ENCODE measurements around the gene APOD. TPM values are rescaled to one million over a fixed set of nuclear protein-coding genes. Genes with fewer than 3 reads are reported as not detected.
"Not testable (repeated sequence)": the region's sequence is repeated elsewhere in the genome, so short reads cannot be mapped to it uniquely, and the experiment has no call there.

APOD gene
- total RNA-seq, 1 donor from 2014 or later, result 3.4 TPM

- H3K4me3 Mint-ChIP-seq, result no peak overlapping the region
- H3K27me3 Mint-ChIP-seq (ENCODE audit: insufficient read depth), result peaks cover 6% of the 10 kb centered on the region
- H3K27ac Mint-ChIP-seq, result no peak overlapping the region
- intact Hi-C loops (cut with micrococcal nuclease), result loop anchor here (2.0 kb wide), 1 partner anchor 107 kb away; the partner anchor contains the start of gene MUC20
- H3K36me3 Mint-ChIP-seq (ENCODE audit: low read depth), result peaks cover 4% of the 10 kb centered on the region
- DNase-seq (ENCODE audit: low spot score), result no peak
- peaks cover 28% of the 10 kb centered on the region for H3K4me1 Mint-ChIP-seq (ENCODE audit: low read depth)
- H3K9me3 Mint-ChIP-seq, result peaks cover 27% of the 10 kb centered on the region
Observed at GRCh38 chr3:195613468-195614069, 29.8 kb upstream of the APOD start.

GRCh38 chr3:195612075-195612800 is 28.5 kb upstream of the APOD start:
- peaks cover 28% of the 10 kb centered on the region for H3K4me1 Mint-ChIP-seq (ENCODE audit: low read depth)
- DNase-seq (ENCODE audit: low spot score), result no peak
- H3K4me3 Mint-ChIP-seq, result no peak overlapping the region
- intact Hi-C loops (cut with micrococcal nuclease), result no loop called here
- H3K9me3 Mint-ChIP-seq, result peaks cover 40% of the 10 kb centered on the region
- peaks cover 6% of the 10 kb centered on the region for H3K27me3 Mint-ChIP-seq (ENCODE audit: insufficient read depth)
- H3K27ac Mint-ChIP-seq, result no peak overlapping the region
- peaks cover 7% of the 10 kb centered on the region for H3K36me3 Mint-ChIP-seq (ENCODE audit: low read depth)

- Mint-ChIP-seq H3K27ac (peak overlapping the region; percentile 61), H3K9me3 (peaks cover 52% of the 10 kb centered on the region), H3K27me3 (ENCODE audit: insufficient read depth) (peaks cover 6% of the 10 kb centered on the region), H3K36me3 (ENCODE audit: low read depth) (peaks cover 14% of the 10 kb centered on the region), H3K4me1 (ENCODE audit: low read depth) (peaks cover 18% of the 10 kb centered on the region), H3K4me3 (no peak overlapping the region)
- DNase-seq (ENCODE audit: low spot score), result no peak
- intact Hi-C loops (cut with micrococcal nuclease), result loop anchor here (2.0 kb wide), 1 partner anchor 22 kb away; no protein-coding TSS in a partner anchor
Observed at GRCh38 chr3:195609229-195609628, 25.5 kb upstream of the APOD start.

GRCh38 chr3:195601785-195602184 is 18.0 kb upstream of the APOD start:
- H3K4me3 Mint-ChIP-seq; DNase-seq (ENCODE audit: low spot score); H3K27me3 Mint-ChIP-seq (ENCODE audit: insufficient read depth); H3K27ac Mint-ChIP-seq; intact Hi-C loops (cut with micrococcal nuclease); H3K36me3 Mint-ChIP-seq (ENCODE audit: low read depth): not testable (repeated sequence)
- Mint-ChIP-seq H3K9me3 (peaks cover 16% of the 10 kb centered on the region), H3K4me1 (ENCODE audit: low read depth) (peaks cover 12% of the 10 kb centered on the region)

GRCh38 chr3:195601382-195601781 is 17.6 kb upstream of the APOD start:
- Mint-ChIP-seq H3K27ac (no peak overlapping the region), H3K36me3 (ENCODE audit: low read depth) (peaks cover 6% of the 10 kb centered on the region), H3K4me3 (no peak overlapping the region), H3K4me1 (ENCODE audit: low read depth) (peaks cover 13% of the 10 kb centered on the region), H3K9me3 (peaks cover 16% of the 10 kb centered on the region), H3K27me3 (ENCODE audit: insufficient read depth) (peaks cover 2% of the 10 kb centered on the region)
- intact Hi-C loops (cut with micrococcal nuclease), result no loop called here
- no peak for DNase-seq (ENCODE audit: low spot score)

GRCh38 chr3:195599926-195600325 is 16.2 kb upstream of the APOD start:
- DNase-seq (ENCODE audit: low spot score); H3K27ac Mint-ChIP-seq; H3K4me3 Mint-ChIP-seq; H3K36me3 Mint-ChIP-seq (ENCODE audit: low read depth); intact Hi-C loops (cut with micrococcal nuclease); H3K27me3 Mint-ChIP-seq (ENCODE audit: insufficient read depth): not testable (repeated sequence)
- peaks cover 12% of the 10 kb centered on the region for H3K9me3 Mint-ChIP-seq
- peaks cover 13% of the 10 kb centered on the region for H3K4me1 Mint-ChIP-seq (ENCODE audit: low read depth)

- H3K4me3 Mint-ChIP-seq; DNase-seq (ENCODE audit: low spot score); H3K27ac Mint-ChIP-seq; H3K27me3 Mint-ChIP-seq (ENCODE audit: insufficient read depth); intact Hi-C loops (cut with micrococcal nuclease); H3K36me3 Mint-ChIP-seq (ENCODE audit: low read depth): not testable (repeated sequence)
- H3K9me3 Mint-ChIP-seq, result peaks cover 11% of the 10 kb centered on the region
- H3K4me1 Mint-ChIP-seq (ENCODE audit: low read depth), result peaks cover 13% of the 10 kb centered on the region
Observed at GRCh38 chr3:195599516-195599915, 15.8 kb upstream of the APOD start.

- H3K27ac Mint-ChIP-seq, result no peak overlapping the region
- peaks cover 4% of the 10 kb centered on the region for H3K9me3 Mint-ChIP-seq
- peaks cover 13% of the 10 kb centered on the region for H3K4me1 Mint-ChIP-seq (ENCODE audit: low read depth)
- H3K27me3 Mint-ChIP-seq (ENCODE audit: insufficient read depth), result no peaks in the 10 kb centered on the region
- H3K36me3 Mint-ChIP-seq (ENCODE audit: low read depth), result no peaks in the 10 kb centered on the region
- intact Hi-C loops (cut with micrococcal nuclease), result no loop called here
- H3K4me3 Mint-ChIP-seq, result no peak overlapping the region
- DNase-seq (ENCODE audit: low spot score), result no peak
Observed at GRCh38 chr3:195597848-195598247, 14.1 kb upstream of the APOD start.

GRCh38 chr3:195597229-195597628 is 13.5 kb upstream of the APOD start:
- Mint-ChIP-seq H3K4me1 (ENCODE audit: low read depth) (peaks cover 13% of the 10 kb centered on the region), H3K27me3 (ENCODE audit: insufficient read depth) (no peaks in the 10 kb centered on the region), H3K9me3 (peaks cover 4% of the 10 kb centered on the region), H3K27ac (no peak overlapping the region), H3K4me3 (no peak overlapping the region), H3K36me3 (ENCODE audit: low read depth) (no peaks in the 10 kb centered on the region)
- intact Hi-C loops (cut with micrococcal nuclease), result no loop called here
- no peak for DNase-seq (ENCODE audit: low spot score)

- H3K4me3 Mint-ChIP-seq, result no peak overlapping the region
- H3K4me1 Mint-ChIP-seq (ENCODE audit: low read depth), result peaks cover 13% of the 10 kb centered on the region
- H3K27me3 Mint-ChIP-seq (ENCODE audit: insufficient read depth), result peaks cover 3% of the 10 kb centered on the region
- no peak for DNase-seq (ENCODE audit: low spot score)
- no peak overlapping the region for H3K27ac Mint-ChIP-seq
- H3K36me3 Mint-ChIP-seq (ENCODE audit: low read depth), result no peaks in the 10 kb centered on the region
- intact Hi-C loops (cut with micrococcal nuclease), result no loop called here
- peaks cover 4% of the 10 kb centered on the region for H3K9me3 Mint-ChIP-seq
Observed at GRCh38 chr3:195596765-195597171, 13.0 kb upstream of the APOD start.

GRCh38 chr3:195595785-195596531 is 12.2 kb upstream of the APOD start:
- no peak overlapping the region for H3K4me3 Mint-ChIP-seq
- H3K4me1 Mint-ChIP-seq (ENCODE audit: low read depth), result peaks cover 13% of the 10 kb centered on the region
- no peak for DNase-seq (ENCODE audit: low spot score)
- H3K36me3 Mint-ChIP-seq (ENCODE audit: low read depth), result no peaks in the 10 kb centered on the region
- peaks cover 4% of the 10 kb centered on the region for H3K27me3 Mint-ChIP-seq (ENCODE audit: insufficient read depth)
- no peak overlapping the region for H3K27ac Mint-ChIP-seq
- H3K9me3 Mint-ChIP-seq, result peaks cover 4% of the 10 kb centered on the region
- intact Hi-C loops (cut with micrococcal nuclease), result no loop called here

- H3K4me3 Mint-ChIP-seq, result no peak overlapping the region
- no peak for DNase-seq (ENCODE audit: low spot score)
- intact Hi-C loops (cut with micrococcal nuclease), result no loop called here
- H3K27ac Mint-ChIP-seq, result no peak overlapping the region
- H3K9me3 Mint-ChIP-seq, result no peaks in the 10 kb centered on the region
- no peaks in the 10 kb centered on the region for H3K36me3 Mint-ChIP-seq (ENCODE audit: low read depth)
- H3K4me1 Mint-ChIP-seq (ENCODE audit: low read depth), result peaks cover 2% of the 10 kb centered on the region
- peaks cover 4% of the 10 kb centered on the region for H3K27me3 Mint-ChIP-seq (ENCODE audit: insufficient read depth)
Observed at GRCh38 chr3:195591852-195592251, 8.1 kb upstream of the APOD start.

GRCh38 chr3:195591220-195591619 is 7.5 kb upstream of the APOD start:
- Mint-ChIP-seq H3K36me3 (ENCODE audit: low read depth) (no peaks in the 10 kb centered on the region), H3K9me3 (no peaks in the 10 kb centered on the region), H3K4me1 (ENCODE audit: low read depth) (no peaks in the 10 kb centered on the region), H3K4me3 (no peak overlapping the region), H3K27me3 (ENCODE audit: insufficient read depth) (peaks cover 4% of the 10 kb centered on the region), H3K27ac (no peak overlapping the region)
- DNase-seq (ENCODE audit: low spot score), result no peak
- intact Hi-C loops (cut with micrococcal nuclease), result no loop called here
